HEK293T (cell line): ENCODE data around the gene EFNA5.

Experiments
- CTCF ChIA-PET: fragments of 350-600 bp; formaldehyde crosslinking; extraction: SDS; loops from one replicate; lab custom pipeline; 2021; ENCODE audit warnings: antibody characterized with exemption, inconsistent platforms; lab: Yijun Ruan, JAX
- POLR2A ChIA-PET: fragments of 350-600 bp; formaldehyde crosslinking; extraction: SDS; loops from one replicate; lab custom pipeline; 2020; ENCODE audit warnings: antibody characterized with exemption, inconsistent platforms; lab: Yijun Ruan, JAX
- DNase-seq: peaks from one replicate; pipeline ENCODE4 v3.0.0; 2012; ENCODE audit warnings: mixed read lengths; ENCODE audit errors: extremely low spot score
- ARNT ChIP-seq: fragments of 450-650 bp; IDR thresholded peaks from 2 replicates; pipeline ENCODE4 v1.6.1; 2017; ENCODE audit warnings: mild to moderate bottlenecking
- BHLHE40 ChIP-seq: fragments of 450-650 bp; IDR thresholded peaks from 2 replicates; pipeline ENCODE4 v1.6.1; 2016; ENCODE audit warnings: mild to moderate bottlenecking, moderate library complexity, borderline replicate concordance
- CTBP1 ChIP-seq: fragments of 450-650 bp; IDR thresholded peaks from 2 replicates; pipeline ENCODE4 v1.6.1; 2016; ENCODE audit warnings: borderline replicate concordance
- ELF4 ChIP-seq: fragments of 450-650 bp; IDR thresholded peaks from 2 replicates; pipeline ENCODE4 v1.6.1; 2017; ENCODE audit warnings: antibody characterized with exemption
- FOXA1 ChIP-seq: fragments of 450-650 bp; IDR thresholded peaks from 2 replicates; pipeline ENCODE4 v1.6.1; 2016; ENCODE audit warnings: mild to moderate bottlenecking
- FOXK2 ChIP-seq: fragments of 450-650 bp; IDR thresholded peaks from 2 replicates; pipeline ENCODE4 v1.6.1; 2016; ENCODE audit warnings: mild to moderate bottlenecking
- FOXM1 ChIP-seq: fragments of 450-650 bp; IDR thresholded peaks from 2 replicates; pipeline ENCODE4 v1.6.1; 2017; ENCODE audit warnings: mild to moderate bottlenecking, borderline replicate concordance
- HDGF ChIP-seq: fragments of 450-650 bp; IDR thresholded peaks from 2 replicates; pipeline ENCODE4 v1.6.1; 2017; ENCODE audit warnings: antibody characterized with exemption, borderline replicate concordance
- L3MBTL2 ChIP-seq: fragments of 450-650 bp; conservative IDR thresholded peaks from 2 replicates; pipeline ENCODE4 v1.6.1; 2016; ENCODE audit warnings: mild to moderate bottlenecking
- LEF1 ChIP-seq: fragments of 450-650 bp; IDR thresholded peaks from 2 replicates; pipeline ENCODE4 v1.6.1; 2017; ENCODE audit warnings: mild to moderate bottlenecking, borderline replicate concordance
- NFRKB ChIP-seq: fragments of 450-650 bp; IDR thresholded peaks from 2 replicates; pipeline ENCODE4 v1.6.1; 2016; ENCODE audit warnings: mild to moderate bottlenecking, moderate library complexity
- PKNOX1 ChIP-seq: fragments of 450-650 bp; IDR thresholded peaks from 2 replicates; pipeline ENCODE4 v1.6.1; 2016
- SP1 ChIP-seq: fragments of 450-650 bp; IDR thresholded peaks from 2 replicates; pipeline ENCODE4 v1.6.1; 2017
- SUZ12 ChIP-seq: fragments of 450-650 bp; IDR thresholded peaks from 2 replicates; pipeline ENCODE4 v1.6.1; 2016; ENCODE audit warnings: mild to moderate bottlenecking
- TARDBP ChIP-seq: fragments of 450-650 bp; IDR thresholded peaks from 2 replicates; pipeline ENCODE4 v1.6.1; 2016
- ZNF384 ChIP-seq: fragments of 450-650 bp; IDR thresholded peaks from 2 replicates; pipeline ENCODE4 v1.6.1; 2016

EFNA5 gene

DNA sequence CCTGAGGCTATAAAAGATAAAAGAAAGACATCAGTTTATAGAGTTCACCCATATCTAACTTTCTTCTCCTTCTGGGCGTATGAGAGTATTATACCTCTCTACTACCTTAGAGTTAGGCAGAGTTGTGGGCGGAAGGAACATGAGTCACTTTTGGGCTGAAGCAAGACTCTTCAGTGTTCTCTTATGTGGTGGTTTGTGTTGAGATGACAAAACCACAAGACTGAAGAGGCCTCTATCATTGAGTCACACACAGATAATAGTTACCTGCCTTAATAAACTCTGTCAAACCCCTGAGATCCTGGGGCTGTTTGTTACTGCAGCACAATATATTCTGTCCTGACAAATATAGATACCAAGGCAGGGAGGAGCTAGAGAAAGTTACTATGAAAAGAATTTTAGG is 184.2 kb downstream of the EFNA5 start:
- ChIA-PET CTCF (no interaction called here), POLR2A (no interaction called here)
- no peak for TF ChIP-seq PKNOX1
- no peak for TF ChIP-seq CTBP1
- TF ChIP-seq NFRKB: no peak
- no peak for TF ChIP-seq SUZ12
- no peak for TF ChIP-seq ZNF384
- no peak for TF ChIP-seq ELF4
- no peak for TF ChIP-seq SP1
- no peak for TF ChIP-seq HDGF
- TF ChIP-seq L3MBTL2: no peak
- TF ChIP-seq ARNT: no peak
- TF ChIP-seq LEF1: no peak
- TF ChIP-seq TARDBP: no peak
- DNase-seq: no peak

- ChIA-PET POLR2A (no interaction called here), CTCF (no interaction called here)
- TF ChIP-seq ELF4: no peak
- no peak for TF ChIP-seq LEF1
- TF ChIP-seq L3MBTL2: no peak
- TF ChIP-seq HDGF: no peak
- TF ChIP-seq TARDBP: no peak
- TF ChIP-seq BHLHE40: no peak
- TF ChIP-seq FOXK2: no peak
- TF ChIP-seq ARNT: no peak
- TF ChIP-seq SUZ12: no peak
- TF ChIP-seq FOXA1: no peak
- TF ChIP-seq FOXM1: no peak
- TF ChIP-seq ZNF384: no peak
- no peak for TF ChIP-seq SP1
- TF ChIP-seq NFRKB: no peak
- TF ChIP-seq PKNOX1: no peak
- no peak for TF ChIP-seq CTBP1
- no peak for DNase-seq
Measured at GRCh38 chr5:107485184-107485583, 185.6 kb downstream of the EFNA5 start.

- DNase-seq: no peak
- CTCF ChIA-PET: no interaction called here
- POLR2A ChIA-PET: no interaction called here
- TF ChIP-seq ZNF384: no peak
- TF ChIP-seq SUZ12: no peak
- no peak for TF ChIP-seq PKNOX1
- TF ChIP-seq SP1: no peak
- no peak for TF ChIP-seq FOXA1
- no peak for TF ChIP-seq HDGF
Measured at GRCh38 chr5:107484281-107484680, 186.5 kb downstream of the EFNA5 start.

DNA sequence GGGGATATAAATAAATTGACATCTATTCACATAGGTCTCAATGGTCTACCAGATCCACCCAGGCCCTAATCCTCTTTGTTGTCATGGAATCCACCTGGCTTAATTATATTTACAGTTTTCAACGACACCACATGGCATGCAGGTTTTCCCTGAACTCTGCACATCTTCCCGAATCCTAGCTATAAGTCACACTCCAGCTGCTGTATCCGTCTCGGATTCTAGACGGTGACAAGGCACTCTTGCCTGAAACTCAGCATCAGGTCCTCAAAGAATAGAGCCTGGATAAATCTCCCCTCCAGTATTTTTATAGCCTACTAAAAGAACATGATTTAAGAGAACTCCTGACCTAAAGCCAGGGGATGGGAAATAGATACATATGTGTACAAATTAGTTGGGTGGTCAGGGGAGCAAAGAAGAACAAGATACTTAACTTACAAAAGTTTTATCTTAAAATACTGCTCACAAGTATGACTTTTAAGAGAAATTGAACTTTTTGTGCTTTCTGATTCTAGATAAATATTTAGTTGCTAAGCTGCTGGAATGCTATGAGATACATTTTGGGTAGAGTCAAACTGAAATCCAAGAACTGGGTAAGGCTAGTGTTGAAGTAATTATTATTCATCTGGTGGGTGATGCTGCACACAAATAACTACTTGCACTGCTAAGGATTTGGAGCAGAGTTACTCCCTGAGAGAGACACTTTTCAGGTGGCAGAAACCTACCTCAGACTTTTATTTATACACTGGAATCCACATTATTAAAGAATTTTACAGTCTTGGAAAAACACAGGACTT is 187.3 kb downstream of the EFNA5 start:
- ChIA-PET CTCF (interaction anchor here (0.6 kb wide), 1 partner anchor 184 kb away, joined by 3 read pairs; no protein-coding TSS in a partner anchor), POLR2A (no interaction called here)
- no peak for TF ChIP-seq NFRKB
- no peak for DNase-seq

- peak; percentile 80 for TF ChIP-seq PKNOX1
- TF ChIP-seq FOXM1: no peak
- TF ChIP-seq HDGF: no peak
- CTCF ChIA-PET: interaction anchor here (0.6 to 0.7 kb wide), 2 partner anchors 46 to 54 kb away, joined by 3 to 4 read pairs; no protein-coding TSS in a partner anchor
- POLR2A ChIA-PET: no interaction called here
- no peak for DNase-seq
Measured at GRCh38 chr5:107478068-107478641, 192.6 kb downstream of the EFNA5 start.

DNA sequence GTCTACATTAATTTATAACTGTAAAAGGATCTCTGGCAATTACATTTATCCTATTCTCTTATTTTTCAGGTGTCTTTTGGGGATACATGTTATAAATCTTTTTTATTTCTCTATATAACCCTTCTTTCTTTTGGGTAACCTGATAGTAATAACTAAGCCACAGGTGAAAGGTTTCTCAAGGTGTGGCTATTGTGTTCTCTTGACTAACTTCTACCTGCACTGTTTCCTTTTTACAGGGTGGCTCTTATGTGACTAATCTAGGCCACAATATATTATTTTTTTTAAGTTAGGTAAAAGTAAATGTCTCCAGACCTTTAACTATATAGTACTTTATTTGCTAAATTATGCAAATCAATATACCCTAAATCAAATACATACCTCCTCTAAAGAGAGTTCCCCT is 193.2 kb downstream of the EFNA5 start:
- no peak for DNase-seq
- ChIA-PET CTCF (interaction anchor here (0.6 kb wide), 1 partner anchor 53 kb away, joined by 3 read pairs; no protein-coding TSS in a partner anchor), POLR2A (no interaction called here)
- TF ChIP-seq L3MBTL2 (no peak), ARNT (no peak), BHLHE40 (no peak), ELF4 (no peak), FOXM1 (no peak), PKNOX1 (no peak), ZNF384 (no peak), FOXA1 (no peak), SUZ12 (no peak)
